Activated CD4-positive, alpha-beta T cell treated with anti-CD3 and anti-CD28 coated beads for 1 hour (primary cell): ENCODE results near the gene TEX264.

ENCODE experiments used
- DNase-seq: peaks from one replicate; pipeline ENCODE4 v3.0.0-alpha.2; 2020

Gene TEX264

DNA sequence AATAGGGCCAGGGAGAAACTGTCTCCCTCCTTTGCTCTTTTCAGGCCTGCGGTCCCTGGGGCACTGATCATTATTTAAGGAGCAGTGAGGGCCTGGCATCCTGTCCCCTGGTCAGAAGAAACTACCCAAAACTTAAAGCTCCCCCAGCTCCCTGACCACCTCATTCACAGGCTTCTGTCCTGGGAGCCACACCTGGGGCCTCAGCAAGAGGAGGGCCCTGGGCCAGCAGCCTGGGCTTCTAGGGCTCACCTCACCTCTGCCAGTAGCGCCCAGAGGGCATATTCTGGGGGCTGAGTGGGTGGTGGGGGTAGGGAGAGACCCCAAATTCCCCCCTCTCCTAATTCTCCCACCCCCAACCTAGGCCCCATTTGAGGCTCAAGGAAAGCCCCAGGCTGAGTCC lies 31.1 kb downstream of the TEX264 start:
- no peak for DNase-seq

DNA sequence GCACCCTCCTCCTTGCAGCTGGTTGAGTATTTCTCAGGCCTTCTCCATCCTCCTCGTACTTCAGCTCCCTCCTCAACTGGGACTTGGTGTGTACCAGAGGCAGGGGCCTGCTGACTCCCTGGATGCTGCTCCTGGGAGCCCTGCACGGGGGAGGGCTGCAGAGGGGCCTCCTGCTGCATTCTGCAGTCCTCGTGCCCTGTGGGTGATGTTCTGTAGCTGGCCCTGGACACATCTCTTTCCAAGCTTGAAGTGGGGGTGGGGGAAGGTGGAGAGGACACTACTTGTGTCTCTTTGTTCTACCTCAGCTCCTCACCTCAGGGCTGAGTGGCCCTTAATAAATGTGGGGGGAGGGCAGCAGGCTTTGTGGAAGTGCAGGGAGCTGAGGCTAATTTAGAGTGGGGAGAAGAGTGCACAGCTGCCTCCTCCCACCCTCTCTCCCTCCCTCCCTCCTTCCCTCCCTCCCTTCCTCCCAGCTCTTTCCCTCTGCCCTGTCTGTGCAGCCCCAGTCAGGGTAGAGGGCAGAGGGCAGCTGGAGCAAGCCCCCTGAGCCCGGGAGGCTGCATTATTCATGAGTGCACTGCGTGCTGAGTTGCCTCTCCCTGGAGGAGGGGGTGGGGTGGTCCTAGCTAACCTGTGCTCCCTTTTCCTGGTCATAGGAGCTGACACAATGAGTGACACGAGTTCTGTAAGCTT lies 32.2 kb downstream of the TEX264 start:
- no peak for DNase-seq

DNA sequence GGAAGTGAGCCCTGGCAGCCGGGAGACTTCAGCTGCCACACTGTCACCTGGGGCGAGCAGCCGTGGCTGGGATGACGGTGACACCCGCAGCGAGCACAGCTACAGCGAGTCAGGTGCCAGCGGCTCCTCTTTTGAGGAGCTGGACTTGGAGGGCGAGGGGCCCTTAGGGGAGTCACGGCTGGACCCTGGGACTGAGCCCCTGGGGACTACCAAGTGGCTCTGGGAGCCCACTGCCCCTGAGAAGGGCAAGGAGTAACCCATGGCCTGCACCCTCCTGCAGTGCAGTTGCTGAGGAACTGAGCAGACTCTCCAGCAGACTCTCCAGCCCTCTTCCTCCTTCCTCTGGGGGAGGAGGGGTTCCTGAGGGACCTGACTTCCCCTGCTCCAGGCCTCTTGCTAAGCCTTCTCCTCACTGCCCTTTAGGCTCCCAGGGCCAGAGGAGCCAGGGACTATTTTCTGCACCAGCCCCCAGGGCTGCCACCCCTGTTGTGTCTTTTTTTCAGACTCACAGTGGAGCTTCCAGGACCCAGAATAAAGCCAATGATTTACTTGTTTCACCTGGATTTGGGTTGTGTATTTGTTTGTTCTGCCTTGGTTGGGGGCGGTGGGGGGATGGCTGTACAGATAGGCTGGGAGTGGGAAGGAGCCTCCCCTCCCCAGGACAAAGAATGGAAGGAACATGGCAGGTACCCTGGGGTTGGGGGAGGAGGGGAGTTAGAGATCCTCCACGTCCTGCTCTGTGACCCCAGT lies 32.9 kb downstream of the TEX264 start:
- no peak for DNase-seq

DNA sequence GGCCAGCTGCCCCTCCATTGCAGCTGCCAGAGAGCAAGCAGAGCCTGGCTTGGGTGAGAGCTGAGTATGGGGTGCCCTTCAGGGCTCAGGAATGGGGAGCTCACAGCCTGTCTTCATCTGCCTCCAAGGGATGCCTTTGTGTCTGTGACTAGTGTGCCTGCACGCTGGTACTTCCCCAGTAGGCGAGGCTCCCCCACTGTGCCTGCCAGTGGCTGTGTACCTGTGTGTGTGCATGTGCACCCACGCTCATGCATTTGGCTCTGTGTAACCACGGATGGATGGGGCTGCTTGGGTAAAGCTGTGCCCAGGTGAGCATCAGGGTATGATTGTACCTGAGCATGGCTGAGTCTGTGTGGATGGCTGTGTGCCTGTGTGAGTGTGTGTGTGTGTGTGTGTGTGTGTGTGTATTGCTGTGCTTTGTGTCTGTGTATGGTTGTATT lies 33.5 kb downstream of the TEX264 start:
- no peak for DNase-seq

DNA sequence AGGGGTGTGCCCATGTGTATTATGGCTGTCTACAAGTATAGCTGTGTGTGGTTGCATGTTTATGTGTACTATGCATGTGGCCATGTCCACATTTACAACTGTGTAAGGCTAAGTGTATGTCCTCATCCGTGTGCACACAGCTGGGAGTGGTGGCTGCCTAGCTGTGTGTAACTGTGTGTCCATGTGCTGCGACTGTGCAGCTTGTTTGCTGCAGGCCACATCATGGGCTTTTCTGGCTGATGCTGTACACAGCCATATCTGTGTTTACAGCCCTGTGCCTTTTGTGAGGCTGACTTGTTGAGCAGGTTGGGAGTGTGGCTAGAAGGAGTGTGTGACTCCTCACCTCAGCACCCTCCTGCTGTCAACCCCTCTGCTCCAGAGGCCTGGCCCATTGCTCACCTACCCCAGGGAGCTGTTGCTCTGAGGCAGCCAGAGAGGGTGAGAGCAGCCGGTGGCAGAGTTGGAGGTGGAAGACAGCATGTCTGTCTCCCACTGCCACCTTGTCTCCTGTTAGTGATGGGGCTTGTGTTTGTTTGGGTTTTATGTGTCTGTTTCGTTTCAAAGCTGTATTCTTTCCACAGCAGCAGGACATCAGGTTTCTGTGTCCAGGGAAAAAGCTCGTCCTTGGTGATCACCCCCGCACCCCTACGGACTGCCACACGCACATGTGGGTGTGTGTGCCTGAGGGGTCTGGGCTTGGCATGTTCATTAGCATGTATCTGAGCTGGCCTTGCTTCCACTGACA lies 34.4 kb downstream of the TEX264 start:
- DNase-seq: no peak

DNA sequence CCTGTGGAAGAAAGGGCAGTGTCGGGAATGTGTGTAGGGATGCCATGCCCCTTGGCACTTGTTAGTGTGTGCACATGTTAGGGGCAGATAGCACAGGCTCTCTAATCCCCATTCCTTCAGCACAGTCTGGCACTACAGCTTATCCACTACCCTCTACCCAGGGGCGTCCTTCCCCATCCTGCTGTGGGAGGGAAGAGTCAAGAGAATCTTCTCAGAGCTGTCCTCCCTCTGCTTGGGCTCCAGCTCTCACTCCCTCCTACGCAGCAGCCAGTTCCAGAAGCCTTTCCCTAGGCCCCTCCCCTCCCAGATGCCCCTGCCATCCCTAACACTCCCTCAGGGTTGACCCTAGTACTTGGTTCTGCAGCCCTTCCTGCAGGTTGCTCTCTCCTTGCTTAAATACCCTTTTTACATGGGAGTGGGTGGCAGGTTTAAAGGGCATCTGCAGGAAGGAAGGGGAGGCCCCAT lies 35.0 kb downstream of the TEX264 start:
- no peak for DNase-seq

DNA sequence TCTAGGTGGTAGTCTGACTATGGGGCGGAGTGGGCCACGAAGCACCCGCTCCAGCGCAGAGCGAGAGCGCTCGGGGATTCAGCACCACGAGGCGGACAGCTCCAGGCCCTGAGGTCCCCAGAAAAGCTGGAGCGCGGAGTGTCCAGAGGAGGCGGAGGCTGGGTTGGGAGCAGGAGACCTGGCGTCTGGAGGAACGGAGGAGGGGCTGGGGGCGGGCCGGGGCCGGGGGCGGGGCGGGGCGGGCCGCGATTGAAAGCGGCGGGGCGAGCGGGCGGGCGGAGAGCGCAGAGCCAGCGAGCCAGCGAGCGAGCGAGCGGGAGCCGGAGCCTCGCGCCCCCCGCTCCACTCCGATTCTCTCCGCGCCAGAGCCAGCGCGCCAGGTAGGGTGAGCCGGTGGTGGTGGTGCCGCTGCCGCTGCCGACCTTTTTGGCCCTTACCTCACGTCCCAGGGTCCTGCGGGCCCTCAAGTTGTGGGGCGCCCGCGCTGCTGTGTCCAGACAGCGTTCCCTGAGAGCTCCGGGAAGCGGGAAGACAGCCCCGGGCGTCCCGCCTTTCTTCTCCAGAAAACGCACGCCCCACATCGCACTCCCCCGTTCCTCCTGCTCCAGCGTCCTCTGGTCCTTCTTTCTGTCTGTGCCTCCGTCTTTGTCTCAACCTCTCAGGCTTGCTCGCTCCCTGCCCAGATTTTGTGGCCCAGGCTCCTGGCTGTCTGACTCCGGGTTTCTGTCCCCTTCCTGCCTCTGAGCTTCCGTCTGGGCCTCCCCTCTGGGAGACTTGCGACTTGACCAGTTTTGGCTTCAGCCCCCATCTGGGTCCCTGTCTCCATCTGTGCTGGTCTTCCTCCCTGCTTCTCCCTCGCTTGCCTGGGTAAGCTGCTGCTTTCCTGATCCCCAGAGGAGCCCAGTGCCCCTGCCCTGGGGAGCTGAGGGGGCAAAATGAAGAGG lies 36.0 kb downstream of the TEX264 start, which contains the start of gene GRM2:
GRM2 (plus strand) TSS at position 281 of the 944 bp plus-strand sequence. CDS start 1,916 bp downstream, outside the sequence.
- DNase-seq: no peak

DNA sequence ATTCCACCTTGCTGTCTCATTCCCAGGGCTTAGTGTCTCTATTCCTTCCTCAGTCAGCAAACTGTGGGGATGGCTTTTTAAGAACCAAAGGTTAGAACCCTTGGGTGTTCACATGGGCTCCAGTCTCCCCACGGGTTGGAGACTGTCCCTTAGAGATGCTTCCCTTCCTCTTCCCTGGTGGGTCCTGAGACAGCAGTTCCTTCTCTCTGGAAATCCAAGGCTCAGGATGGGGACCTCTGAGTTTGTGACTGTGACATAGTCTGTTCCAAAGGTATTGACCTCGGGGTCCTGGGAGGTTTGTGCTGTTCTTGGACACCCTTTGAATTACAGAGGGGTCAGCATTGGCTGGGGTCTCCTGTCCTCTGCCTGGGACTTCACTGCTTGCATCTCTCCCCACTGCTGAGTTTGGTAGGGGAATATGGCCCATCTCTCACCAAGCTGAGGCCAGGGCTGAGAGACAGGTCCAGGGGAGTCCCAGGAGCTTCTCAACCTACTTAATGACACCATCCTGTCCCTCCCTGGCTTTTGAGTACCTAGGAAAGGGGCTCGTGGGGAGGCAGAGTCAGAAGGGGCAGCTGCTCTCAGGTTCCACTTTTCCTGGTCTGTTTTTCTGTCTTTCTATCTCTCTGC lies 37.3 kb downstream of the TEX264 start:
- DNase-seq: peak; percentile 2

DNA sequence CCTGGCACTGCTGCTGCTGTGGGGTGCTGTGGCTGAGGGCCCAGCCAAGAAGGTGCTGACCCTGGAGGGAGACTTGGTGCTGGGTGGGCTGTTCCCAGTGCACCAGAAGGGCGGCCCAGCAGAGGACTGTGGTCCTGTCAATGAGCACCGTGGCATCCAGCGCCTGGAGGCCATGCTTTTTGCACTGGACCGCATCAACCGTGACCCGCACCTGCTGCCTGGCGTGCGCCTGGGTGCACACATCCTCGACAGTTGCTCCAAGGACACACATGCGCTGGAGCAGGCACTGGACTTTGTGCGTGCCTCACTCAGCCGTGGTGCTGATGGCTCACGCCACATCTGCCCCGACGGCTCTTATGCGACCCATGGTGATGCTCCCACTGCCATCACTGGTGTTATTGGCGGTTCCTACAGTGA lies 38.0 kb downstream of the TEX264 start:
- DNase-seq: peak; percentile 5

DNA sequence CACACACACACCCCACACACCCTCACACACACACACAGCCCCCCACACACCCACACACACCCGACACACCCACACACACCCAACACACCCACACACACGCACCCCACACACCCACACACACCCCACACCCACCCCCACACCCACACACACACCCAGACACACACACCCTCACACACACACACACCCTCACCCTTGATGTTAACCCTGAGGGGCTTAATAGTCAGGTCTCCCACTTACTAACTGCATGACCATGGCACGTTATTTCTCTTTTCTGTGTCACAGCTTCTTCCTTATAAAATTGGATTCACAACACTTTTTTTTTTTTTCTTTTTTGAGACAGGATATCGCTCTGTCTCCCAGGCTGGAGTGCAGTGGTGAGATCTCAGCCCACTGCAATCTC lies 38.6 kb downstream of the TEX264 start:
- DNase-seq: no peak

DNA sequence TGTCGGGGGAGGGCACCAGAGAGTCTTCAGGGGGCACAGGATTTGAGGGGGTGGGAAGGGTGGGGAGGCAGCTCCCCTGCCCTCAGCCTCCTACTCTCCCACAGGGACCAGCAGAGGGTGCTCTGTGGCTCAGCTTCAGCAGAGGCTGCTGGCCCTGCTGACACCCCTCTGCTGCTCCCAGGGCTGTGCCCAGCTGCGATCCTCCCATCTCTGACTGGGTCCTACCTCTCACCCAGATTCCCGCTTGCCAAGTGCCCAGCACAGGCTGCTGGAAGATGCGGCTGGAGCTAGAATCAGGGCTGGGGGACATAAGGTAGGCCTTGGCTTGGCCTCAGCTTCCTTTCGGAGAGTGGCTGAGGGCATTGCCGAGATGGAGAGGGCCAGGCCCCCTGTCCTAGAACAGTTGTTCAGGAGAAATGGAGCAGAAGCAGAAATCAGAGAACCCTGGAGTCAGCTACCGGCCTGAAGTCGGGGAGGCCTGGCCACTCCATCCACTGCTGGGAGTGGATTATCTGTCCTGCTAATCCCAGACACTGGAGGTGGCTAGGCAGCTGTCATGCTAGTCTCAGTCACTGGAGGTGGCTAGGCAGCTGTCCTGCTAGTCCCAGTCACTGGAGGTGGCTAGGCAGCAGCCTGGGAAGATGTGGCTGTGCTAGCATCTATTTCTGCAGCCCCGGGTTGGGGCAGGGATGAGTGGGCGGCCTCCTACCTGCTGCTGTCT lies 39.7 kb downstream of the TEX264 start:
- no peak for DNase-seq

DNA sequence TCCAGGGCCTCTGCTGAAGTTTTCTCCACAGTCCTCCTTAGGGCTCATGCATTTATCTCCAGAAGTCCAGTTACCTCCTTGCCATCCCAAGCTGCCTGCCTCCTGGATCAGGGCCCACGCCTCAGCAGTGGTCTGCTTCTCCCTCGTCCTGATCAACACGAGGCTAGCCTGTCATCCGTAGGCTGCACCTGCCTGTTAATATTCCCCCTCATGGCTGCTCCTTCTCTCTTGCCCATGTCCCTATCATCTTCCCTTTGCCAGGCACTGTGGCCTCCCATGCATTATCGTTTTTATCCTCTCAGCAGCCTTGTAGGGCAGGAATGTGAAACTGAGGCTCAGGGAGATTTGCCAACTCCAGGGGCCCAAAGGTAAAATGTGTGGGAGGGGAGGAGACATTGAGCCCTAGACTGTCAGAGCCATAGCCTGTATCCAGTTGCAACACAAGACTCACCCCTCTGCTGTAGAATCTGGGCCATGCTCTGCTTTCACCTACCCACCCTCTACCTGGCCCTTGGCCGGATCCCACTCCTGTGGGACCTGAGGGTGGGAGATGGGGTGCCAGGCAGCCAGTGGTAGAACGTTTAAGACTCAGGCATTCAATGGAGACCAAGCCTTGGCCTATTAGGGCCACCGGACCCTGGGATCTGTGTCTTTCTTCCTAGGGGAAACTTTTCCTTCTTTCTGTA lies 40.4 kb downstream of the TEX264 start:
- DNase-seq: no peak

DNA sequence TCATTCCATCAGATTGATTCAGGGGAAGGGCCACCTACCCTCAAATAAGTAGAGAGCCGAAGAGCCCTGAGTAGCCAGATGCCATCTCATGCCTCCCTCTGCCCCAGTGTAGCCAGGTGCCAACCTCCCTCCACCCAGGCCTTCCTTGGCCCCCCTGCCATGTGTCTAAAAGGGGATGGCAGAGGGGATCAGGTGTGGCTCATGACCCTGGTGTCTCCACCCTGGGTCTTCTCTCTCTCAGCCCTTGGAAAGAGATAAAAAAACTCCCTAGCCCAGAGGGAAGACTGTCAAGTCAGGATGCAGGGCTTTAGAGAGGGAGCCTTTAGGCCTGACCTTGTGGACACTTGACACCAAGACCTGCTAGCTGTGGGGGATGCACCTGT lies 41.0 kb downstream of the TEX264 start:
- DNase-seq: no peak

DNA sequence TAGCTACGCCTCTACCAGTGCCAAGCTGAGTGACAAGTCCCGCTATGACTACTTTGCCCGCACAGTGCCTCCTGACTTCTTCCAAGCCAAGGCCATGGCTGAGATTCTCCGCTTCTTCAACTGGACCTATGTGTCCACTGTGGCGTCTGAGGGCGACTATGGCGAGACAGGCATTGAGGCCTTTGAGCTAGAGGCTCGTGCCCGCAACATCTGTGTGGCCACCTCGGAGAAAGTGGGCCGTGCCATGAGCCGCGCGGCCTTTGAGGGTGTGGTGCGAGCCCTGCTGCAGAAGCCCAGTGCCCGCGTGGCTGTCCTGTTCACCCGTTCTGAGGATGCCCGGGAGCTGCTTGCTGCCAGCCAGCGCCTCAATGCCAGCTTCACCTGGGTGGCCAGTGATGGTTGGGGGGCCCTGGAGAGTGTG lies 41.5 kb downstream of the TEX264 start:
- no peak for DNase-seq

DNA sequence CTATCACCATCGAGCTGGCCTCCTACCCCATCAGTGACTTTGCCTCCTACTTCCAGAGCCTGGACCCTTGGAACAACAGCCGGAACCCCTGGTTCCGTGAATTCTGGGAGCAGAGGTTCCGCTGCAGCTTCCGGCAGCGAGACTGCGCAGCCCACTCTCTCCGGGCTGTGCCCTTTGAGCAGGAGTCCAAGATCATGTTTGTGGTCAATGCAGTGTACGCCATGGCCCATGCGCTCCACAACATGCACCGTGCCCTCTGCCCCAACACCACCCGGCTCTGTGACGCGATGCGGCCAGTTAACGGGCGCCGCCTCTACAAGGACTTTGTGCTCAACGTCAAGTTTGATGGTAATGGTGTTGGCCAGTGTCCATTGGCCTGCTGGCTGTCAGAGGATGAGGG lies 41.9 kb downstream of the TEX264 start:
- DNase-seq: no peak

DNA sequence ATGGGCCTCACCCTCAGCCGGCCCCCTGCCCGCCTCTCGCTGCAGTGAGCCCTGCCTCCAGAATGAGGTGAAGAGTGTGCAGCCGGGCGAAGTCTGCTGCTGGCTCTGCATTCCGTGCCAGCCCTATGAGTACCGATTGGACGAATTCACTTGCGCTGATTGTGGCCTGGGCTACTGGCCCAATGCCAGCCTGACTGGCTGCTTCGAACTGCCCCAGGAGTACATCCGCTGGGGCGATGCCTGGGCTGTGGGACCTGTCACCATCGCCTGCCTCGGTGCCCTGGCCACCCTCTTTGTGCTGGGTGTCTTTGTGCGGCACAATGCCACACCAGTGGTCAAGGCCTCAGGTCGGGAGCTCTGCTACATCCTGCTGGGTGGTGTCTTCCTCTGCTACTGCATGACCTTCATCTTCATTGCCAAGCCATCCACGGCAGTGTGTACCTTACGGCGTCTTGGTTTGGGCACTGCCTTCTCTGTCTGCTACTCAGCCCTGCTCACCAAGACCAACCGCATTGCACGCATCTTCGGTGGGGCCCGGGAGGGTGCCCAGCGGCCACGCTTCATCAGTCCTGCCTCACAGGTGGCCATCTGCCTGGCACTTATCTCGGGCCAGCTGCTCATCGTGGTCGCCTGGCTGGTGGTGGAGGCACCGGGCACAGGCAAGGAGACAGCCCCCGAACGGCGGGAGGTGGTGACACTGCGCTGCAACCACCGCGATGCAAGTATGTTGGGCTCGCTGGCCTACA lies 44.4 kb downstream of the TEX264 start:
- DNase-seq: no peak

DNA sequence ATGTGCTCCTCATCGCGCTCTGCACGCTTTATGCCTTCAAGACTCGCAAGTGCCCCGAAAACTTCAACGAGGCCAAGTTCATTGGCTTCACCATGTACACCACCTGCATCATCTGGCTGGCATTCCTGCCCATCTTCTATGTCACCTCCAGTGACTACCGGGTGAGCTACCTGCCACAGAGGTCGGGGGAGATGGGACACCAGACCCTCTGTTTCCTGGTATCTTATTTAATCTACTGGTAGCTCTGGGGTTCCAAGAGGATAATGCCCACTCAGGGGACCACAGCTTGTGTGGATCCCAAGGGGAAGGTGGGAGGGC lies 44.9 kb downstream of the TEX264 start:
- DNase-seq: no peak

DNA sequence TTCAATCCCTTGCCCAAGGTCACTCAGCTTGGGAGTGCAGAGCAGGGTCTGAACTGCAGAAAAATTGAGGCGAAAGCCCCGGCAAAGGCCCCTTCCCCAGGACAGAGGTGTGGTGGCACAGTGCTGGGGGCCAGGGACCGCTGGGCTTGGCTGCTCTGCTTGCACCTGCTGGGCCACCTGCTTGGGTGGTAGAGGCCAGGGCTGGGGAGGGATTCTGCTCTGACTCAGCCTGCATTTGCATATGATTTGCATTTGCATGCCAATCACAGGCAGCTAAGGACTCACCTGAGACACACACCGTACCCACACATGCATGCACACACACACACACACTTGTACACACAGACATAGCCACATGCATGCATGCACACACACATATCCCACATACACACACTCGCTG lies 45.8 kb downstream of the TEX264 start:
- no peak for DNase-seq

DNA sequence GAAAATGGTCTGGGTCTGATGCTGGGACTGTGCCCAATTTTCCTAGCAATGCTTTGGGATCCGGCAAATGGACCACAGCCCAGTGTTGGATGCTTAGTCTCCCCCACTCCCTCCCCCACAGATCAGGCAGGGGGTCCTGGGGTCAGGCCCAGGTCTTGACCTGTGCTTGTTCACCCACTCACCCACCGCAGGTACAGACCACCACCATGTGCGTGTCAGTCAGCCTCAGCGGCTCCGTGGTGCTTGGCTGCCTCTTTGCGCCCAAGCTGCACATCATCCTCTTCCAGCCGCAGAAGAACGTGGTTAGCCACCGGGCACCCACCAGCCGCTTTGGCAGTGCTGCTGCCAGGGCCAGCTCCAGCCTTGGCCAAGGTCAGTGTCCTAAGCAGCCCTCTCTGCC lies 46.4 kb downstream of the TEX264 start:
- no peak for DNase-seq

DNA sequence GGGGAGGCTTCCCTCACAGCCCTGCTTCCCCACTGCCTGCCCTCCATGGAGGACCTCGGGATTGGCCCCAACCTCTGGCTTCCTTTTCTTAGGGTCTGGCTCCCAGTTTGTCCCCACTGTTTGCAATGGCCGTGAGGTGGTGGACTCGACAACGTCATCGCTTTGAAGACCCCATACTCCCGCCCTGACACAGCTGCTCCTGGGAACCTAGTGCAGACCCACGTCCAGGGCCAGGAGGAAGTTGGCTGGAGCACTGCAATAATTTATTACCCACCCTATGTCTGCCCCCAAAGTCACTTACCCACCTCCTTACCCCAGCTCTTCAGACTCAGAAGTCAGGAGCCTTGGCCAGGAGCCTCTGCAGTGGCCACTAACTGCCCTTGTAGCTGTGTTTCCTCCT lies 46.9 kb downstream of the TEX264 start:
- no peak for DNase-seq
